ENCODE measurements around the gene SETD7.

Gene SETD7

DNA sequence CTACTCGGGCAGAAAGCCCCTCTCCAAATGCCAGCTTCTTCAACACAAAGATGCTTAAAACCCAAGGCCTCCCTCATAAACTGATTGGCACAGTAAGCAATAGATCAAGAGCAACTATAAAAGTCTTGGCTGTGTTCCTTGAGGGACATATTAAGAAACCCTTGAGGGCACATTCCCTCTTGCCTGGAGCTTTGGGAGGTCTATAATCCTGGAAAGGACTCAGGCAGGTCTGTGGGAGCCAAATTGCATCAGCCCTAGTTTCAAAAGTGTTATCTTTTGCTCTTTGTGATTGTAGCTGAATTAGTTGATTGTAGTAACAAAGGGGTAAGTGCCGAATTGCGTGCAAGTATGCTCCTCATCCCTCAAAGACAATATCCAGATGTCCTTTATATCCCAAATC is 18.6 kb upstream of the SETD7 start:
- no peak for DNase-seq (ENCODE audit: low read depth)

DNA sequence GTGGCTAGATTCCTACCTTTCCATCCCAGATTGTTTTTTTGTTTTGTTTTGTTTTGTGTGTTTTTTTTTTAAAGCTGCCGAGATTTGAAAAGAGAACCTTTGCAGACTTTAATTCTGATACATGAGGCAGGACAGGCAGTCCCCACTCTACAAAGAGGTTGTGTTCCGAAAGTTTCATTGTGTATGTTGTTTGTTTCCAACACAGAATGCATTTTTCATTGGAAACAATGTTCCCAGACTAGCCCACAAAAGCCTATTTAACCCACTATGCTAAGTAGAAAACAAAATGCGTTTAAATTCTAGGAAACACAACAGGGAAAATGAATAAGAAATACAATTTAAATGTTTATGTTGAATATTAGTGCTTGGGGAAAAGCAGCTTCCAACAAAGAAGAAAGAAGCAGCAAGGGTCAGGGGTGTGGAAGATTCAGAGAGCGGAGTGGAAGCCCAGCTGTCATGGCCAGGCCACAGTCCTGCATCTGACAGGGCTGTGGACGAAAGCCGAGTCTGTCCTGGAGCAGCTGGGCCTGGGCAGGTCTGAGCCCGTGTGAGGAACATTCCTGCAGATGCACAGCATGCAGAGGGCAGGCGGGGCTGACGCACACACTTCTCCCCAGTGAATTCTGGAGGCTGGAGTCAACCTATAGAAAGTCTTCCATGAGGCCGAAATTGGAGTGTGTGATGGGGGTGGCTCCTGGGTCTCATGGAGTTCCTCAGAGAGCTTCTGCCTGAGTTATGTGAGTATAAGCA is 12.4 kb upstream of the SETD7 start:
- no peak for DNase-seq (ENCODE audit: low read depth)

DNA sequence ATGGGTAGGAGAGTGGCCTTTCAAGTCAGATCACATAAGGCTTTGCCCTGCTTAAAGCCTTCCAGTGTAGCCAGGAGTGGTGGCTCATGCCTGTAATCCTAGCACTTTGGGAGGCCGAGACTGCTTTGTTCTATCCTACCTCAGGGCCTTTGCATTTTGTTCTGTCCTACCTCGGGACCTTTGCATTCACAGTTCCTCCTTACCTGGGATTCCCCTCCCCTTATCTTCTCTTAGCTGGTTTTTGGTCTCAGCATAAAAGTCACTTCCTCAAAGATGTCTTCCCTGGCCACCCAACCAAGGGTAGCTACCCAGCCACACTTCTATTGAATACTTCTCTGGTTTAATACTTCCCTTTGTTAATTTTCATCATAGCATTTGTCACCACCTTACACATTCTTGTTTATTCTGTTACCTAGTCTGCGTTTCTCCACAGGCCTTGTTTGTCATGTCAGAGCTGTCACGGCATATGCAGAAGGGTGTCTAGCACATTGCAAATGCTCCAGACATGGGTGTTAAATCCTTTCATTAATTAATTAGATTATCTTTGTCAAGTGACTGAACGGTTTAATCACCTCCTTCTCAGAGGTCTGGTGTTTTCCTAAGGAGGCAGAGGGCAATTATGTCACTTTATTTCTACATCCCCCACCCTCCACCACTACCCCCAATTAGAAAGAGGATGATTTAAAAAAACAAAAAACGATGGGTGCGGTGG is 11.3 kb upstream of the SETD7 start:
- no peak for DNase-seq (ENCODE audit: low read depth)

DNA sequence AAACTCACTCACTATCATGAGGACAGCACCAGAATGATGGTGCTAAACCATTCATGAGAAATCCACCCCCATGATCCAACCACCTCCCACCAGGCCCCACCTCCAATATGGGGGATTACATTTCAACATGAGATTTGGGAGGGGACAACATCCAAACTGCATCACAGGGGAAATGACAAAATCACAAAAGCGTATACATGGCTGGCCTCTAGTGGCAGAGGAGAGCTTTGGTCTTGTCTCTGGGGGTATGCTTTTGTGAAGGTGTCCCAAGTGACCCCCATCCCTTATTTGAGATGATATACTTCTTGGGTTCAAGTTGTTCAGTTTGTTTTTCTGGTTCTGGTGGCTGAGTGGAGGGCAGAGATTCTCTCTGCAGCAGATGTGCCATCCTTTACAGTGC is 8.5 kb upstream of the SETD7 start:
- no peak for DNase-seq (ENCODE audit: low read depth)

DNA sequence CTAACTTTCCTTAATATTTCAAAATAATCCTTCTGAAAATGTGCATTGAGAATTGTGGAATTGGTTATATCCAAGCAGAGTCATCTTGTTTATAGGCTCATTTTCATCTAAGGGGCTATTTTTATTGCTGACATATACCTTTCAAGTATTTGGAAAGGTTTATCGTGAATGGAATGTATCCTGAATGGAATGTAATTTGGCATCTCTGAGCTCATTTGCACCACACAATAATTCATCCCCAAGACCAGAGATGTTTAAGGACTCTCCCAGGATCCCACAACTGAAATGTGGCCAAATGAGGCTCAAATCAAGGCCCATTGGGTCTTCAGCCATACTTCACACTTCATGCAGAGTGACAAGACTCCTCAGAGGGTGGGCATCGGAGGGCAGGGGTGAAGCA is 7.5 kb upstream of the SETD7 start:
- DNase-seq (ENCODE audit: low read depth) = no peak

DNA sequence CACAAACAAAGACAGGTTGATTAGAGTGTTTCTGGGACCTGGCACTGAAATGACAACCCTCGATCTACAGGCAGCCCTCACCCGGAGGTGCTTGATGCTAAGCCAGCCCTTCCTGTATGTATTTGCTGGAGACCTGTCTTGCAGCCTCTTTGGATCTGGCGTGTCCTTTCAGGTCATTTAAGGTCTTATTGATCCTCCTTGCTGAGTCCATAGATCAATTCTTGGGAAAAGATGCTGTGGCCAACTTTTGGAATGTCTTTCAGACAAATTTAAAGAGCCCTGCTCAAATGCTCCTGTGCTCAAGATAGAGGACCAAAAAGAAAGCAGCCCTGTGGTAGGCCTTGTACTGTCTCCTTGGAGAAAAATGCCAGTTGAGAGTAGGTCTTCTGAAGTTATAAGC is 6.8 kb upstream of the SETD7 start:
- no peak for DNase-seq (ENCODE audit: low read depth)

DNA sequence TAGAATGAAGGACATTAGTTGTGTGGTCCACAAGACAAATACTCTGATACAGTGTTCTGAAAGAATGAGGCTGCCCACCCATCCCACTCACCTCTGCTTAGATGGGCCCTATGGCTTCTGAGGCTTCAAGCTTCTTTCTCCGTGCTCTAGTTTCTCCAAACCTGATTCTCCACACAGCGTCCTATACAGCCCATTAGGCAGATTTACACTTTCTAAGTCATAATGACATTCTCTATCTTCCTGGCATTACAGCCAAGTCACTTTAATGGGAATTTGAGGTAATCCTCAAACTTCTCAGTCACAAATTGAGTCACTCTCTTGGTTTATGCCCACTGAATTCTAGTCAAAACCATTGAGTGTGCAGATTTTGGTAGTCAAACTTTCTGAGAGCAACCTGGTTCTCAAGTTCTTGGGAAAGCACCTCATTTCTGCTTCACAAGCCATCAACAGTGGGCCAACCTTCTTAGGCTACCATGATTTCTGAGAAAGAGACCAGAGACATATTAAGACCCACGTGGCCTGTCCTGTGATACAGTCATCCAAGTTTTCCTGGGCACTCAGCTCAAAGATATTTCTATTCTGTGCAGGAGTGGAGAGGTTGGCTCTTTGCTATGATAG is 6.2 kb upstream of the SETD7 start:
- no peak for DNase-seq (ENCODE audit: low read depth)

DNA sequence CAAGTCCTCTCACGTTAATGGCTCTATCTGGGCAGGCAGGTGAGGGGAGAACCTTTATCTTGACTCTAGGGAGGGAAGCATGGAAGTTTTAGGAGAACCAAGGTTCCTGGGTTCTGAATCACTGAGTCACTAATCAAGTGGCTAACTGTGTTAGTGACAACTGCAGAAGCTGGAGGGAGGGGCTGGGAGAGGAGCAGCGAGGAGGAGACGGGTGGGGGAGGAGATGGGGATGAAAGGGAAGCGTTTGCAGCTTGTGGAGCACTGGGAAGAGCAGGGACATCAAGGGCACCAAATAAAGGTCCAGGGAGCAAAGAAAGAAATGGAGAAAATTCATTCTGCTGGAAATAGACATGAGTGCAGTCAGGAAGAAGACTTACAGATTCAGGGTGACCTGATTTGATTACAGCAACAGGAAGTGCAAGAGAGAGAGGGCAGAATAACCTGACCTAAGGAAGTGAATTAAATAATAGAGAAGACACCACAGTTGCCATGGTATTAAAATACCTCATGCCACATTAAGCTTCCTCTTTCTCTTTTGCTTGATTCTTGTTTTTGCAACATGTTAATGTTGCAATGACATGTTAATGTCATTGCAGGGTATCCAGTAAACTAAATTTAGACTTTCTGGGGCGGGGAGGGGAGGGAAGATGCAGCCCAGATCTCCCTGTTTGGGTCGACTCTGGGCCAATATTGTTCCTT is 4.5 kb upstream of the SETD7 start:
- no peak for DNase-seq (ENCODE audit: low read depth)

DNA sequence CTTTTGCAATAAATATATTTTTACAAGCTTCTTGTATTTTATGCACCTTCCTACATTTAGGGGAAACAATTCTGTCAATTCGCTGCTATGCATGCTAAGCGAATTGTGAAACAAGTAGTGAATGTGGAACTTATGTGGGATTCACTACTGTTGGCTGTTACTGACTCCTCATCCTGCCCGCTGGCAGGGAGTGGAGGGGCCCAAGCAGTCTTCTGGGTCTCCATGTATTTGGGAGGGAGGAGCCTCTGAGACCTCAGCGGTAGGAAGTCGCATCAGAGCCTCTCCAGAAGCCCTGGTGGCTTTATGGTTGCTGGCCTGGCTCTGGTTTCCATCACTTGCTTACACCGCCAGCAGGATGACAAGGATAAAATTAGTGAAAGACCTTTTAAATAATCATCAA is 3.7 kb upstream of the SETD7 start:
- DNase-seq (ENCODE audit: low read depth) = no peak

DNA sequence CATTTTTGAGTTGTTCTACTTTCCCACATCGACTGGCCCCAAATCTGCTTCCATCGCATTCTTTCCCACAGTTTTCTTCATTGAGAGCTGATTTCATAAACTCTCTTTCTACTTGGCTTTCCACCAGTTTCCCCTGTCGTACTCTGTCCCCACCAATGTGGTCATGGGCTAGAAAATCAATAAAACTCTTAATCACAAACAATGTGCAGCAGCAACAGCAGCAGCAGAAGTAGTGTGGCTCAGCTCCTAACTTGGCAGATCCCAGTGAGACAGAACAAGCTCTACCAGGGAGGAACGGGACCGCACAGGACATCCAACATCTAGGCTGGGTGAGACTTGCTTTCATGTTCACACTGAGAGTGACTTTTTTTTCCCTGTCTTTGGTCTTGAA is 3.1 kb upstream of the SETD7 start:
- no peak for DNase-seq (ENCODE audit: low read depth)

DNA sequence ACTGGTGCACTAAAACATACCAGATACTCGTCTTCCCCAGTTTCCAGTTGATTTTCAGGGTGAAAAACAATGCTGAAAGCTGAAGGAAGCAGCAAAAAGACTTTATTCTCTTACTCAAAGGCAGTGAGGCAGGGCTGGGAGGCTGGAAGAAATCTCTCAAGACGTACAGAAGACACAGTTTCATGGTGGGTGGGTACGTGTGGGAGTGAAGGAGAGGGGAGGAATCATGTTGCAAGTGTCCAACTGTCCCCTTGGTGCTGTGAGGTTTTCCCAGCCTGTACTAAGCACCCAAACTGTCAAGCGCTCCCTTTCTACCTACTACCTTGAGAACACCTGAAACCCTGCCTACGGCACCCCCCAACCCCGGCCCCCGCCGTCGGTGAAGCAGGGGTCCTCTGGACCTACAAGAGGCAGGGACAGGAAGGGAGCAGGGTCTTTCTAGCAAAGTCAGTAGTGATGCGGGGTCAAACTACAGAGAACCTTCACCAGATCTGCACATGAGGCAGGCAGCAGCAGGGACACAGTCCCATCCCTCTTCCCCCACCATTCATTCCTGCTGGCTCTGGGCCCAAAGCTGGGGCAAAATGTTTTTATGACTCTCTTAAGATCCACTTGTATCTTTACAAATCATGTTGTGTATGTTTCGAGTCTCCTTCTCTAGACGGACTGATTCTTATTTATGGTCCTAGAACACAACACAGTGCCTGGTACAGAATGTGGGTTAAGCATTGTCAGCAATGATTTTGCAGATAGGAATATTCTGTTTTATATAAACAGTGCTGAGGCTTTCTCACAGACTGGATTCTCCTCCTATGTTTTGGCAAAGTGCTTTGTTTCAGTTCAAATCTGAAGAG is 2.4 kb upstream of the SETD7 start:
- DNase-seq (ENCODE audit: low read depth) = no peak

DNA sequence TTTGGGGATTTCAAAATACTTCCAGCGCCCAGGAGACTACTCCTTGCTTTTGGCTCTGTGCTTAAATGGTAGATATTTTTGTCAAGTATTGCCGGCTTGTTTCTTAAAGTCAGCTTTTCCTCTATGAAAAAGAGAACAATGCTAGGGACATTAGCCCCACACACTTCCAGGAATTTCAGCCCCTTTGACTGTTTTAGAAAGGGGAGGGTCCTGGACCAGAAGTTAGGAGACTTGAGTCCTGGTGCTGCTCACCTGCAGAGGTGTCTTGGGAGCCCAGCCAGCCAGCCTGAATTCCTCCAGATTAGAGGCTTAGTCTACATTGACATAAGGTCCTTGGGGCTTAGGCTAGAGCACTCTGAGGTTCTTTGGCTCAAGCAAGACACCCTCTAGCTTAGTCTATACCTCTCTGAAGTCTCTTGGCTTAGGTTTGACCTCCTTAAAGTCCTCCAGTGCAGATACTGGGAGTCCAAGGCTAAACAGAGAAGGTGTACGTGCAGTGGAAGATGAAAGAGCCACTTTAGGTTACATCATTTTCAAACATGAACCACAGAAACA is 1.6 kb upstream of the SETD7 start:
- no peak for DNase-seq (ENCODE audit: low read depth)

DNA sequence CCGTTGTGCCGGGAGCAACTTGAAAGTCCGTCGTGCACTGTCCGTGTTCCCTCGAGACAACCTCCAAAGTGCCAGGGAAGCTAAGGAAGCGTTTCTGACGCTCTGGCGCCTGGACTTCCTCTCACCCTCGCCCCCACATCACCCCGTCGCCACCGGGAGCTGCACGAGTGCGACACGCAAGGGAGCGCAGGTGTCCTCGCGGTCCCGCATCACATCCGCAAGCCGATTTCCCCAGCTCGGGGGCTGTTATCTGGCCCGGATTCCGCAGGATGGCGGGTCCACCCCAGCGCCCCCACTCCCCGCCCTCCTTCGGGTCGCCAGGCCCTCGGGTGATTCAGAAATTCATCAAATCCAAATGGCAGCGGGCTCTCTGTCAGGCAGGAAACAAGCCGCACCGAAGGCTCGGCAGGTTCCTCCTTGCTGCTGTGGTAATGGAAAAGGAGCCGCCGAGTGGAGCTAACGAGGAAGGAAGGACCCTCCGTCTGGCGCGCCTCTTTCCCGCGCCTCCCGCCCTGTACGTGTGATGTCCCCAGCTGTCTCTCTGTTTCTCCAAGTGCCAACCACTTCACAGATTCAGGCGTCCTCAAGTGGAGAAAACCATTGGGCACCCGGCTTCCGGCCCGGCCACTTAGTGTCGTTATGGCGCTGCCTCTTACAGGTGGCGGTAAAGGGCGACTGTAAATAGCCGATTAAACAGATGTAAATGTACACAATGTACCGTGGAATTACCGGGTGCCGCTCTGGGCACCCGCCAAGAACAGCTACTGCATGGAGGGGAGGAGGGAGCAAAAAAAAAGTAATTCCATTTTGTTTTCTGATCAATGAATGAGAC is 921 bp upstream of the SETD7 start:
- DNase-seq (ENCODE audit: low read depth) = peak; percentile 23

DNA sequence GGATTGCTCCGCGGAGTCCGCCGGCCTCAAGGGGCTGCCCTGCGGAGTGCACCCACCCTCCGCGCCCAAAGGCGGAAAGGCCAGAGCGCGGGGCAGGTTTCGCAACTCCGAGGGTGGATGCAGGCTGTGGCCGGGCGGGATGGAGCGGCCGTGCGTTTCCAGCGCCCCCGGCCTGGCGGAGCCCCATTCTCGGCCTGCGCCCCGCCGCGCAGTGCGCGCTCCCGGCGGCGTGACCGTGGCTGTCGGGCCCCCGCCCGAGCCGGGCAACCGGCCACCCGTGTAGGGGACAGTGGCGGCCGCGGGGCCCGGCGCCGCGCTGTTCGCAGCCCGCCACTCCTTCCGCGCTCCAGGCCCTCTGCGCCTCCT is 331 bp downstream of the SETD7 start:
- DNase-seq (ENCODE audit: low read depth) = no peak

DNA sequence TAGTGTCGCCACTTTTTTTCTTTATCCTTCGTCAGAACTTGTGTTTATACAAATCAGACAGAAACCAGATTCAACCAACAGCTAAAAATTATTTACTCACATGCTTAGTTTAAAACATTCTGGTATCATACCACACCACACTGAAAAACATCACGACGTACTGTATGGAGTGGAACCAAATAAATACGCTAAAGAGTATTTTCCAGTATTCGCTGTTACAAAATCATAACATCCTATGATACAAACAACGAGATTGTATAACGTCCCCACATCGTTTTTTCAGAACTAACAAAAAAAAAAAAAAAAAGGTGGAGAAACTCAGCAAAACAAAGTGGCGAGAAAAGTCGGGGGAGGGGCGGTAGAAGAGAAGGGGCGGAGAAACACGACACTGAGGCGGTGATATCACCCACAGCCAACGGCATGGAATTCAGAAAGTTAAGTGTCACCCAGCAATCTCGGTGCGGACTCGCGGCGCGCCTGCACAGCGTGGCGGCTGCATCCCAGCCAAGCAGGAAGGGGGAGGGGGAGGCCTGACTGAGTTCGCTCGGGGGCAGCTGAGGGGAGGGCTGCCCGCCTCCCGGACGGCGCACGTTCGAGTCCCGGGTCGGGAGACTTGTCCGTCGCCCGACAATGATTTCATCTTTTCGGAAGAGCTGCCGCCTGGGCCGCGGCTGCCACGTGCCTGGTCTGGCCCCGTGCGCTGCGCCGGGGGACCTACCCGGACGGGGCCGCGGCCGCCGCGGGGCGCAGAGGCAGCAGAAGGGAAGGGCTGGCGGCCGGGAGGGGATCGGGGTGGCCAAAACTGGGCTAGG is 920 bp downstream of the SETD7 start:
- DNase-seq (ENCODE audit: low read depth) = peak; percentile 86

DNA sequence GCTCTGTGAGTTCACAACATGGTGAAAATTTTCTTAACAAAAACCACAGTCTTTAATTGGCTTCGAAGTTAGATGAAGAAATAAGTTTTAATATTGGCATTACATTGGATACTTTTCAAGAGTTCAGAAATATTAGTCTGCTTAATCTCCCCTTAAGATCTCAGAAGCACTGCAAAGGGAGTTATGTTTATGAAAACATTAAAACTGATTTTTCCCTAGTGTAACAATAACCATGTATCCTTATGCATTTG is 1.5 kb downstream of the SETD7 start:
- no peak for DNase-seq (ENCODE audit: low read depth)

DNA sequence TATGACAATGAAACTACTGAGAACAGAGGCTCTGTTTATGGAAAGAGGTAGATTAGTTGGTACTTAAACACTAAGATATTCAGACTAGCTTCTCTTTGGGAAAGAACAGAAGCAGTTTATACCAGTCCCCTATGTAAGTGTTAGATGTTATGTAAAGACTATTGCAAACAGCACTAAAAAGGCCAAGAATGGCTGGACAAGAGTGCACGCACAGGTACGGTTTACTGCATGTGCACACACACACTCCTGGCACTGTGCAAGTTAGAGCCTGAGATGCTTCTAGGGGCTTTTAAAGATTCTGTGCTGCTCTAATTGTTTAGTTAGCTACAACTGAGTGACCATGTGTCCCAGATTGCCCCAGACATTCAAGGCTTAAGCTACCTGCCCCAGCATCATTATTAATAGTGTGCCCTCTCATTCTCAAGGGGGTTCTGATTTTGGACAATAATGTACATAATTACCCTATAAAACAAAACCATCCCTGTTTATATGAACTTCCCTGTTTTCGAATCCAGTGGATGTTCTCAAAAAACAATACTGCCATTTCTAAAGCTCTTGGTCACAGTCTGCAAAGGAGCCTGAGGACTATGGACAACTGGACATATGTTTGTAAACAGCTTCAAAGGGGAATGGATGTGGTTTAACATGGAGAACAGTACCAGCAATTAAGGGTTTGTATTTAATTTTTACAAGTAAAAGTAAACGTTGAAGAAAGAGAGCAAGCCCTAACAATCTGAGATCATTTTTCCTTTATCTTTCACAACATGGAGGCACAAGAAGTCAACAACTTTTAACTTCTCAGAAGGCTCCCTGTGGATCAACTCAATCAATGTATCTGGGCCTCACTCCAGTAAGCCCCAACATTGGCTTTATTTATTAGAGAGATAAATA is 2.0 kb downstream of the SETD7 start:
- no peak for DNase-seq (ENCODE audit: low read depth)

DNA sequence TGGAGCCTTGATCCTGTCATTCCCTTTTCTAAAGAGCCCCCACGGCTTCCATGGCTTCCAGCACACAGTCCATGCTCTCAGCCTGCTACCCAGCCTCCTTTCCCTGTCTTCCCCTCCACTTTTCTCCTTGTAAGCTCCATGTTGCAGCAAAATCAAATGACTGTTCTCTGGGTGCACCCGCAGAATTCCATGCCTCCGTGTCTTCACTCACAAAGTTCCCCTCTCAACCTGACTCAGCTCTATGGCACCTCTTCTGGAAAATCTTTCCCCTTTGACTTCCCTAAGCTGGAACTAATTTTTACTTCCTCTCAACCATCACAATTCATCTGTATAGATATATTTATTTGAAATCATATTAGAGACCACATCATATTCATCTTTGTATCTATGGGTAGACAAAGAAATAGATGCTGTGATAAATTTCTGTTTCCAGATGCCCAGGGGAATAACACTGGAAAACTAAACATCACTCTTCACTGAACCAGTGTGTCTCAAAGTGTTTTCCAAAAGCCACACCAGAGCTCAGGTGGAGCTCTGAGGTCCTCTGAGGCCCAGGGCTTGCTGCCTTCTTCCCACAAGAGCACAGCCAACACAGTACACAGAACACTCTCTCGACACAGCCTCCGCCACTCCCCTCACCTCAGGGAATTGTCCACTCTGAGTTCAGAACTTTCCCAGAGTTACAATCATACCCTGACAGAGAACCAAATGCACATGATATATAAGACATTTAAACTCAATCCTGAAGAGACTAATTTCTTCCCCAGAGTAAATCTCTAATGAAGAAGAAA is 3.3 kb downstream of the SETD7 start:
- peak; percentile 12 for DNase-seq (ENCODE audit: low read depth)
